Activated naive CD4-positive, alpha-beta T cell treated with Interleukin-2 at 50 U/mL for 16 hours (primary cell): Measurements from ENCODE around the gene INTS7.
"Not testable (repeated sequence)": the region's sequence is repeated elsewhere in the genome, so short reads cannot be mapped to it uniquely, and the experiment has no call there.

Source experiments
- DNase-seq: peaks from one replicate; pipeline ENCODE4 v3.0.0-alpha.2; 2020

The INTS7 gene

DNA sequence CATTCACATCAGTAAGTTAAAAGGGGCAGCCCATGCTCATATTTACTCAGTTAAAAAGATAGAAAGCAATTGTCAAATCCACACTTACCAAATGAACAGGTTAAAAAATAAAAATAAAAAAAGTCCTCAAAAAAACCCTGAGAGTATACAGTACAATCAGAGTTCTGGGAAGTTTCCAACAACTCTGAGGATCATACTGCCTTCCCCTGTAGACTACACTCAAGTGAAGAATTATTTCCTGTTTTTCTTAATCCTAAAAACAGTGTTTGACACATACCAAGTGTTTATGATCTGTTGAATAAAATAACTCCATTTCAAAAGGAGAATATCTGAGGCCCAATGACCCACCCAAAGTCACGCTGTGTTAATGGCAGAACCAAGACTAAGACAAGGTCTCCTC is 61.8 kb downstream of the INTS7 start:
- DNase-seq: no peak

DNA sequence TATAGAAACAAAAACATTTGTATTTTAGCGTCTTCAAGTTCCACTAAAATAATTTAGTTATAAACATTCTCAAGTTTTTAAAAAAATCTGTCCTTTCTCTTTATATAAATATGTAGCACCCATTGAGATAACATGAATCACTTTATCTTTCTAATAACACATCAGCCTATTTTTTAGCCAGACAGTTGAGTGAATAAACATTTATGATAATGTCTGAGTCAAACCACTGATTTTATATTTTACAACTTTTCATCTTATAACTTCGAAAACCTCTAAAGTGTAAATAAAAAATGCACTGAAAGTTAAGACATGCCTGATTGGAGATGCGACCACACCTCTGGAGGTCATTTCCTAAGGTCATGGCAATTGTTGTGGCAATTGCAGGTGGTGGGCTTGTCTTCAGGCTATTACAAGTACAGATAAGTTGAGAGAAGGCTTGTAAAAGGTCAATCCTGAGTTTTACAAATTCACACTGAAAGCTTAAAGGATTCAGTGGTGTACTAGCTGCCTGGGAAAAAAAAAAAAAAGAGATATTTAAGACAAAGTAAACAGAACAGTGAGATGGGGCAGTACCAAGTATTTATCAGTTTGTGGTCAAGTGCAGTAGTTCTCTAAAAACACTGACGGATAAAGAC is 67.0 kb downstream of the INTS7 start:
- no peak for DNase-seq

DNA sequence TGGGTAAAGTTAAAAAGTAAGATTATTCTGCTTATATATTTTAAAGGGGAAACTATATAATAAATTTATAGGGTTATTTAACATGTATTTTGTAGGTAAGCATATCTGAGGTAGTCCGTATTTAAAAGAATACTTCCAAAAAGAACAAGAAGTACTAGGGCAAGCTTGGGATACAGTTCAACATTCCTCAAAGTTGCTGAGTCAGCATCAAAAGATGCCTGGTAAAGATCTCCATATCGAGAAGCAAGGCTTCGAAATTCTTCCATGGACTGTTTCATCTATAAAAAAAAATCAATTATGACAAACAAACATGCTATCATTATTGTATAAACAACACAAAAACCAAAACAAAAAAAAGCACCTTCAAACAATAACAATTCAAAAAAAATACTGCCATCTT is 67.7 kb downstream of the INTS7 start:
- DNase-seq: no peak

DNA sequence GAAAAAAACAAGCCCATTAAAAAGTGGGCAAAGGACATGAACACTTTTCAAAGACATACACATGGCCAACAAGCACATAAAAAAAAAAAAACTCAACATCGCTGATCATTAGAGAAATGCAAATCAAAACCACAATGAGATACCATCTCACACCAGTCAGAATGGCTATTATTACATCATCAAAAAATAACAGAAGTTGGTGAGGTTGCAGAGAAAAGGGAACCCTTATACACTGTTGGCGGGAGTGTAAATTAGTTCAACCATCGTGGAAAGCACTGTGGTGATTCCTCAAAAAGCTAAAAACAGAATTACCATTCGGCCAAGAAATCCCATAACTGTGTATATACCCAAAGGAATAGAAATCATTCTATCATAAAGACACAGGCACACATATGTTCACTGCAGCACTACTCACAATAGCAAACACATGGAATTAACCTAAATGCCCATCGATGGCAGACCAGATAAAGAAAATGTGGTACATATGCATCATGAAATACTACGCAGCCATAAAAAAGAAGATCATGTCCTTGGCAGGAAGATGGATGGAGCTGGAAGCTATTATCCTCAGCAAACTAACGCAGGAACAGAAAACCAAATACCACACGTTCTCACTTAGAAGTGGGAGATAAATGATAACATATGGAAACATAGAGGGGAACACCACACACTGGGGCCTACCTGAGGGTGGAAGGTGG is 70.1 kb downstream of the INTS7 start:
- no peak for DNase-seq

DNA sequence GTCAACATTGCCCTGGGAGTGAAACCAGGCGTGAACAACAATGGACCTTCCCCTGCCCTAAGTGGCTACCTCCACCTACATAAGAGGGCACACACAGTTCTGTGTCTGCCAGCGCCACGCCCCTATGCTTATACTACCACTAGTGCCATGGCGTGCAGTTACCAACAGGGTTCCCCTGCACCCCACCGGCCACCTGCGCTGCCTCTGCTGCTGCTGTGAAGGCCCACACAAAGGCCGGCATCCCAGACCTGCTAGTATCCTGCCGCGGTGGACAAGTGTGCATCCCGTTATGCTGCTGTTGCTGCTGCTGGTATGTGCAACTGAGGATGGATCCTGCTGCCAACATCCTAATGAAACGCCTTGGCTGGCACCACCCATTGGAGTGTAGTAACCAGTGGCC is 75.7 kb downstream of the INTS7 start:
- no peak for DNase-seq

DNA sequence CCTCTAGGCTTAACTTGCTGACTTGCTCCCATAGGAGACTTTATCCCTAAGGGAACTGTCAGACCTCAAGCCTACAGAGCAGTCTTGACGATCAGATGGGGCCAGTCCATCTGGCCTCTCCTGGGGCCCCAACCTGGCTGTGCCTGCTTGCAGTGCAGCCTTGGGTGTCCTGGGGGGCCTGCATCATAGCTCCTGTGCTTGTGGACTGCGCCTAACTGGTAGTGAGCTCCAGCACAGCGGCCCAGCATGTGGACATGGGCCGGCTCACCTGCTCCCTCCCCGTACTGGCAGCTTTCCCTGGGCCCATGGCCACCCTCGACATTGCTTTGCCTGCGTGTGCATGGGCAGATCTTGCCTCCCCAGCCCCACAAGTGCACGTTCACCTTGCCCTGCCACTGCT is 76.1 kb downstream of the INTS7 start:
- DNase-seq: no peak

DNA sequence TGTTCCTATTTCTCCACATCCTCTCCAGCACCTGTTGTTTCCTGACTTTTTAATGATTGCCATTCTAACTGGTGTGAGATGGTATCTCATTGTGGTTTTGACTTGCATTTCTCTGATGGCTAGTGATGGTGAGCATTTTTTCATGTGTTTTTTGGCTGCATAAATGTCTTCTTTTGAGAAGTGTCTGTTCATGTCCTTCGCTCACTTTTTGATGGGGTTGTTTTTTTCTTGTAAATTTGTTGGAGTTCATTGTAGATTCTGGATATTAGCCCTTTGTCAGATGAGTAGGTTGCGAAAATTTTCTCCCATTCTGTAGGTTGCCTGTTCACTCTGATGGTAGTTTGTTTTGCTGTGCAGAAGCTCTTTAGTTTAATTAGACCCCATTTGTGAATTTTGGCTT is 81.3 kb downstream of the INTS7 start:
- not testable (repeated sequence) for DNase-seq

DNA sequence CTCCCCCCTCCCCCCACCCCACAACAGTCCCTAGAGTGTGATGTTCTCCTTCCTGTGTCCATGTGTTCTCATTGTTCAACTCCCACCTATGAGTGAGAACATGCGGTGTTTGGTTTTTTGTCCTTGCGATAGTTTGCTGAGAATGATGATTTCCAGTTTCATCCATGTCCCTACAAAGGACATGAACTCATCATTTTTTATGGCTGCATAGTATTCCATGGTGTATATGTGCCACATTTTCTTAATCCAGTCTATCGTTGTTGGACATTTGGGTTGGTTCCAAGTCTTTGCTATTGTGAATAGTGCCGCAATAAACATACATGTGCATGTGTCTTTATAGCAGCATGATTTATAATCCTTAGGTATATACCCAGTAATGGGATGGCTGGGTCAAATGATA is 81.8 kb downstream of the INTS7 start:
- DNase-seq: not testable (repeated sequence)

DNA sequence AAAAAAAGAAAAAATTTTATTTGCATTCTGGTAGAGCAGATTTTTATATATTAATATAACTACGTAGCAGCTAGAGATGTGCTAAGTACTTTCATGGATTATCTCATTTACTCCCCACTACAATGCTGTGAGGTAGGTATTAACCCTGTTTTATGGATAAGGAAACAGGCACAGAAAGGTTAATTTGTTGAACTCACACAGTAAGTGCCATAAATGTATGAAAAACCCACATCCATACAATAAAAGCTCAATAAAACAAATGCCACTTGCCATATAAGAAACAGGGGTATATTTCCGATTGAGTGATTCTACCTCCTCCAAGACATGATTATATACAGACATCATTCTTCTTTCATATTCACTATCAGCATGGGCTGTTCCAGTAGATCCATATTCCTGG is 83.1 kb downstream of the INTS7 start:
- DNase-seq: no peak

DNA sequence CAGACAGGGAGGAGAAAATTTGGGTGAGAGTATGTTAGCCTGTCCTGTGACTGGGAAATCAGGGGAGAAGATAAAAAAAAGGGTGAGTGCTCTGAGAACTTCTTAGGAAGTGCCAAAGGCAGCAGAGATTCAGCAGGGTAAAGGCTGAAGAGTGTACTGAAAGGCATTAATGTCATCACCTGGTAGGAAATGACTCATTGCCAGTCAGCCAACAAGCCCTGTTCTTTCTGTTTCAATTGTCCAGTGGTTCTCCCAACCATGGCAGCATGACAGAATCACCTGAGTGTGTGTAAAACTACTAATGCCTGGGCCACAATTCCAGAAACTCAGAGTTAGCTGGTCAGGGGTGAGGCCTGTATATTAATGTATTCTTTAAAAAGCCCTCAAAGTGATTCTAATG is 83.5 kb downstream of the INTS7 start:
- no peak for DNase-seq

DNA sequence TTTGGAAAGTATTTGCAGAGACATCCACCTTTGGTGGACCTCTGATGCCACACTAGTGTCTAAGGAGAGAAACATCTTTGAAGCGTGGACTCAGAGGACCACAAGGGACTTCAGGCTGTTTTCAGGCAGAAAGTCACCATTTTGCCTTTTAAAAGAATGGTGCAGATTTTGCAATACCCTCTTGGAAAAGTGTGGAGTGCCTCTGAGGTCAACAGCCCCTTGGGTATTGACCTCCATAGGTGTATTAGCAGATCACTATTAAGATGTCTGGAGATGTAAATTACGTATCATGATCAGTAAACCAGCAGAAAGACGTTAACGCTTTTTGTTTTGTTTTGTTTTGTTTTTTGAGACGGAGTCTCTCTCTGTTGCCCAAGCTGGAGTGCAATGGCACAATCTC is 87.0 kb downstream of the INTS7 start:
- DNase-seq: no peak

DNA sequence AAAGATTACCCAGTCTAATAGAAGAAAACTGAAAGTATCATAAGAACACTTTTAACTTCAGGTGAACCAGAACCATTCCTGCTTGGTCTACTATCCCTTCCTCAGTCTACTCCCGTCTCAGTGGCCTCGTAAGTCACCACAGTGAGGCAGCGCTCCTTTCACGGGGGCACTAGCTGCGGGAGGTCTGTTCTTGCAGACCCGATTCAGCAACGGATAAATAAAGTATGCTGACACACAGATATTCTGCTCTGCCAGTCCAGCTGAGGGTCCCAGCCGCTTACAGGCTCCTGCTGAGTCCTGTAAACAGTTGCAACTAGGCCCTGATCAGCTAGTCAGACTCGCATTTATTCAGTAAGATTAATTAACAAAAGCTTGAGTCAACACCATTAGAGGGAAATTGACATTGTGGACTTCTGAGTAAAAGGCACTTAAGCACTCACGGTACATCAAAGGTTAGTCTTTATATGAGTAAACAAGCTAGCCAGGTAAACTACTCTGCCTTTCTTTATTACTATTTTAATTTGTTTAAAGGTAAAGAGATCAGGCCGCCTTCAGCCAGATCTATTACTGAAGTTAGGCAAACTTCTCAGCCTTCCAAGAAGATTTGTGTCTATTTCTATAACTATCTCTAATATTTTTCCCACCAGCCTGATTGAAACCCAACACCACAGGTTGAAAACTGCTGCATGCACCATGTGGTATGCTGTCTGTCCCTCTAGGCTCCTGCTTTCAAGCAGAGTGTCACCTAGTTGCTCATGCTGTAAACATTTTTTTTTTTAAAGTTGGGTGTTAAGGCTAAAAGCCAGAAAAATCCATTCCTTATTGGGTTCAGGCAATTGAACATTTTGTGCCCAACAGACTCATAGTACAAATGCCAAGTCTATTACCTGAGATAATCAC is 87.7 kb downstream of the INTS7 start:
- DNase-seq: no peak

DNA sequence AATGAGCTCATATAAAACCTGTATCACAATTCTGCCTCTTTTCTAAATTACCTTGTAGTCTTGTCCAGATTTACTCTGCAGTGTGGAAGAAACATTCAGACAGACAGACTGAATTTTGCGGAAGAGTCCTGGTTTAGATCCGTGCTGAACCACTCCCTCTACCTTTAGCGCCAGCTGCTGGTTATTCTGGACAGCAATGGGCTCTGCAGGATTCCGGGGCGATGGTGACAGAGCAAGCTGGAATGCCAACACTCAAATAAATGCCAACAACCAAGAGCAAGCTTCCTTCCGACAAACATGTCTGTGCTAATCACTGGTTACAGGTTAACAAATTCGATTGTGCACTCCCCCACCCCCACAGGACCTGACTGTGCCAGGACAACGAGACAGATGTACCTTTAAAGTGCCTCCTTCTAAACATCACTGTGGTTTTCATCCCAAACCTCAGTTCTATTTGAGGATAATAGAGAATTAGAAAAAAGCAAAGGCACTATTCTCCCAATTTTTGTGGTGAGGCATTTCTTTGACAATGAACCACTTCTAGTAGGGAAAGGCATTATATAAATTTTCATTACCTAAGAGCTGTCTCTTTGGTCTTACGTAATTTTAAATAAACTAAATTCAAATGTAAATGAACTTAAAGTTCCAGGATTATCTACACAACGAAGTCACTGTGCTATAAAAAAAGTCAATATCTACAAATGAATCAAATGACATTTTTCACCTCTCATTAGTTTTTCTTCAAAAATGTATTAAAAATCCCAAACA is 90.4 kb downstream of the INTS7 start:
- DNase-seq: no peak

DNA sequence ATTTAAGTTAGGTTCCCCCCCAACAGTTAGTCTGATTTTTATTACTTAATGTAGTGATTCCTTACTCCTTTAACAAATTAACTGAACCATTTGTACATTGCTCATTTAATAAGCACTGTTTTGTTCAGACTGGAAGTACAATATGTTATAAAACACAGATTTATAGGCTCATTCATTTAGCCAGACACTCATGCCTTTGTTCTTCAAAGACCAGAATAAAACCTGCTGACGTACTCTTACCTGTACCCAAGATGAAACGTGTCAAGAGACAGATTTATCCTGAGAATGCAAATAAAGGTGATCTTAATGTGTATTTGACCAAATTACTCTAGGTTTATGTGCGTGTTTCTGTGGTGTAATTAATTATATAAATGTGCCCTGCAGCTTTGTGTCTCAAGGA is 92.8 kb downstream of the INTS7 start:
- no peak for DNase-seq

DNA sequence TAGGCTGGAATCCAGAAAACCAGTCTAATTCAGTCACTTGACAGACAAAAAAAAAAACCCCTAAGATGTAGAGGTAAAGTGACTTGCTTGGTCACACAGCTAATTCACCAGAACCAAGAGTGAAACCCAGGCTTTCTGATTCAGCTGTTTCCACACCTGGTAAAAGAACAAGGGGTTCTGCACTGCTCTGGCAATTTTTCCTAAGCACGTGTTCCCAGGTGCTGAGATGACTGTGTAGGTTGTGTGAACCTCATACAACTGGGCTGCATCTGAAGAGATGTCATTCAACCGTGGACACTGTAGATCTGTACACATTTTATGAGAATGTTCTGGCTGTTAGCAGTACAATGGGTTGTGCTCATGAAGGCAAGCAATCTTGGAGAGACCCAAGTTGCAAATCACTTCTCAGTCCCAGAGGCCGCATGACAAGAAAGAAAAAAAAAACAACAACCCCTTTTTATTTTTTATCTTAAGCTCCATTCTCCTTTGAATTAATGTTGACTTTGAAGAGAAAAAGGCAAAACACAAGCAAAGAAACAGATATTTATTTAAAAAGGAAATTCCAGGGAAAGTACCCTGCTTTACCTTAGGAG is 95.4 kb downstream of the INTS7 start:
- DNase-seq: peak; percentile 38

DNA sequence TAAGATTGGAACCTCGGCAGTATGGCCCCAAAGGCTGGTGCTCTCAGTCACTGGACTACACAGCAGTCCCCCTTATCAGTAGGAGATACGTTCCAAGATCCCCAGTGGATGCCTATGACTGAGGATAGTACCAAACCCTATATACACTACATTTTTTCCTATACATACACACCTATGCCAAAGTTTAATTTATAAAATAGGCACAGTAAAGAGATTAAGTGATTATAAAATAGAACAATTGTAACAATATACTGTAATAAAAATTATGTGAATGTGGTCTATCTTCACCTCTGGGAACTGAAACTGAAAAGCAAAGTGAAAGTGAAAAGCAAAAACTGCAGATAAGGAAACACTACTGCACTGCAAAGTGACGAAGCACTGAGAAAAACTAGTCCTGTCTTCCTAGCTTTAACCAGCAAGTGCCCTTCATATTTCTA is 96.8 kb downstream of the INTS7 start:
- DNase-seq: no peak

DNA sequence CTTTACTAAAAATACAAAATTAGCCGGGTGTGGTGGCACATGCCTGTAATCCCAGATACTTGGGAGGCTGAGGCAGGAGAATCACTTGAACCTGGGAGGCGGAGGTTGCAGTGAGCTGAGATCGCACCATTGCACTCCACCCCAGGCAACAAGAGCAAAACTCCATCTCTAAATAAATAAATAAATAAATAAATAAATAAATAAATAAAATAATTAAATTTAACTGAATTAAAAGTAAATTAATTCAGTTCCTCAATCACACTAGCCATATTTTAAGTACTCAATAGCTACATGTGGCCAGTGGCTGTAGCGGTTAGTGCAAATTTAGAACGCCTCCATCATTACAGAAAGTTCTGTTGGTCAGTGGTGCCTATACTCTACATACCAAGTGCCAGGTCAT is 97.9 kb downstream of the INTS7 start:
- not testable (repeated sequence) for DNase-seq

DNA sequence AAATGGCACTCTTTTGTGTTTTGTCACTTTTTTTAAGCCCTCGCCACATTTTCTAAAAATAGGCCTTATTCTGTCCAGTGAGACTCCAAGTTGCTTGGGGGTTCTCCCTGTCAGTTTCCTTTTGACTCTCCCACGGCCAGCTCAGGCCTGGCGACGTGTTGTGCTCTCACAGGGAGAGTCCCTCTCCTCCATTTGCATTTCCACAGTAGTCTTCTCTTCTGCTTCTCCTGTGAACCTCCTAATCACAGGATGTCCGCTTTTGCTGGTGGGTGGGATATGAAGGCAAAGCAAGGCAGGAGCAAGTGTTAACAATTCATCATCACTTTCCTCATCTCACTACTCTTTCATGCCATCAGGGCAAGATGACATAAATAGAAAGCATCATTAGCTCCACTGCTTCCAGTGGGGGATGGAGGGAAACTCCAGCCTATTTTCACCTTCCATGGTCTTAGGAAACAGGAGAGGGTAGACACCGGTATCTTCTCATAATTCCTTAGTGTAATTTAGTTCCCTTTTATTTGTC is 99.8 kb downstream of the INTS7 start:
- DNase-seq: peak; percentile 65

DNA sequence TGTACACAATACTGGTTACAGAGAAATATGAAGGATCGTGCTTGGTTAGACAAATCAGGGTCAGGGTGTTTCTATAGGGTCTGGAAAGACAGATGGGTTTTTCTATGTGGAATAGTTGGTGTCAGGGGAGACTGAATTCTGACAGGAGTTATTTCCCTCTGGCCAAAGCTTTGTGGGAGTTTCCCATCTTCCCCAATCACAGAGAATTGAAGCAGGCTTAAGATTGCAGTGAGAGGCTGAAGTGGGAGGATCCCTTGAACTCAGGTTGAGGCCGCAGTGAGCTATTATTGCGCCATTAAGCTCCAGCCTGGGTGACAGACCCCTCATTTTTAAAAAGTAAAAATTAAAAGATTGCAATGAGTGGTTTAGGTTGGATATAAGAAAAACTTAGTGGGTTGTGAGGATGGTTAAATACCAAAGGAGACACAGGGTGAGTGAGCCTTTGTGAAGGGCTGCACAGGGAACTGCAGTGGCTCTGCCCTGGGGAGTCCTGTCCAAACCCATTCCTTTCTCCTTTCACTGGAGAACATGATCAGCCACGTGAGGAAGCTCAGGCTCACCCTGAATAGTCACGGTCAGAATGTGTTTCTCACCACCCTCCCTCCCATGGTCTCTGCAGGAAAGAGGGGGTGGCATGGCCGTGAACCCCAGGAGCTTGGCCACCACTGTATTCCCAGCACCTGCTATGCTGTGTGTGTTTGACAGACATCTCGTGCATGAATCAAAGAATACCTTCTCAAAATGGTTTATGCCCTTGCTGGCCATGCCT is 101.2 kb downstream of the INTS7 start:
- DNase-seq: no peak

DNA sequence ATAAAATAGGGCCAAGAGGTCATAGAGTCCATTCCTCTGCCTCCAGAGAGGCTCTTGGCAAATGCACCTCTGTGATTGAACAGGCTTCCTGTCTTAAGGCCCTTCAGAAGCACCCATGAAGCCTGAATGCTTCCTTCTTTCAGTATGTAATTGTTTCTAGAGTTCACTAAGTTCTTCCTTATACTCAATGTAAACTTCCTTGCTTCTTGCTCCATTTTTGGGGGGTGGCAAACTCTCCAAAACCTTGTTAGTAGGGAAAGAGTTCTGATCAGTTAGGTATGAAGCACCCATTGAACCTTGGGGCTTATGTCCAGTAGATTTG is 102.5 kb downstream of the INTS7 start:
- DNase-seq: no peak

DNA sequence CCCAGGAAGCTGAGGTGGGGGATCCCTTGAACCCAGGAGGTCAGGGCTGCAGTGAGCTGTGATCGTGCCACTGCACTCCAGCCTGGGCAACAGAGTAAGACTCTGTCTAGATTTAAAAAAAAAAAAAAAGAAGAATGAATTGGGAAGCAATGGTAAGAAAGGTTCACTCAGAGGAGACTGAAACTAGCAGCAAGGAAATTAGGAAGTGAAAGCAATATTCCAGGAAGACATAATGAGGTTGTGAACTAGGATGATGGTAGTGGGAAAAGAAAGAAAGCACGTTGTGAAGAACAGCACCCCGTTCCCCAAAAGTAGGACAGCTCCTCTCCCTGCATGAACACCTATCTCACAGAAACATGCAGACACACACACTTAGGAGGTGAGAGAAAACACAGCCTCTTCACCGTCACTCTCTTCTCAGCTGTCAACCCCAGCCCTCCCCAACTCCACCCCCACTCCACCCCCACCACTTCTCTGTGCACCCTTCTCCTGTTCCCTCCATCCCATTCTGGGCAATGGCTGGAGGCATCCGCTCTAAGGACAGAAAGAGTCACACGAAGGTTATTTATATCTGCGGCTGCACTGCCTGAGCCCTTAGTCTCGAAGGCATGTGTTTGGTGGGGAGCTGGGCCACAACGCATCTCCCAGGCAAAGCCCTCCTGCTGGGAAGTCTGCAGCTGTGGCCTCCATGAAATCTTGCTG is 103.0 kb downstream of the INTS7 start:
- DNase-seq: no peak
